Measurements from ENCODE around the gene UBXN7.

GRCh38 chr3:196332168-196332567 is 100.1 kb downstream of the UBXN7 start:
- TF ChIP-seq CTCF (conservative IDR thresholded peaks at IDR 0.05) (no peak), EZH2 (IDR thresholded peaks at IDR 0.05; ENCODE audit: low read depth) (no peak)
